Mesendoderm (in vitro differentiated cells): ENCODE data around the gene COL18A1.
"Not testable (repeated sequence)": the region's sequence is repeated elsewhere in the genome, so short reads cannot be mapped to it uniquely, and the experiment has no call there.

Experiments
- DNase-seq: peaks from one replicate; pipeline ENCODE4 v3.0.0; 2013
- H2AK5ac ChIP-seq: 2 replicates; pipeline ENCODE4 v1.6.1; 2013; ENCODE audit warnings: low read length, inconsistent platforms
- H2BK120ac ChIP-seq: 2 replicates; pipeline ENCODE4 v1.6.1; 2013; ENCODE audit warnings: low read depth, mild to moderate bottlenecking, low read length, moderate library complexity, mixed read lengths
- H2BK15ac ChIP-seq: replicated peaks from 2 replicates; pipeline ENCODE4 v1.6.1; 2013; ENCODE audit warnings: low read depth, mild to moderate bottlenecking, moderate library complexity
- H2BK5ac ChIP-seq: 2 replicates; pipeline ENCODE4 v1.6.1; 2013; ENCODE audit warnings: low read length, inconsistent platforms
- H3K18ac ChIP-seq: 2 replicates; pipeline ENCODE4 v1.6.1; 2013; ENCODE audit warnings: mild to moderate bottlenecking, low read length, mixed read lengths
- H3K23ac ChIP-seq: one replicate; pipeline ENCODE4 v1.6.1; 2013; ENCODE audit warnings: low read length
- H3K27ac ChIP-seq: 2 replicates; pipeline ENCODE4 v1.5.1; 2013; ENCODE audit warnings: low read depth, mild to moderate bottlenecking, inconsistent platforms, low read length, moderate library complexity
- H3K27me3 ChIP-seq: 2 replicates; pipeline ENCODE4 v1.6.1; 2013; ENCODE audit warnings: low read length, control low read depth, mild to moderate bottlenecking, inconsistent platforms; ENCODE audit not compliant: insufficient read depth, poor library complexity
- H3K36me3 ChIP-seq: 2 replicates; pipeline ENCODE4 v1.6.1; 2013; ENCODE audit warnings: low read length, inconsistent platforms; ENCODE audit not compliant: control insufficient read depth, insufficient read depth
- H3K4ac ChIP-seq: one replicate; pipeline ENCODE4 v1.6.1; 2013; ENCODE audit warnings: low read depth, mild to moderate bottlenecking, low read length, moderate library complexity
- H3K4me1 ChIP-seq: 2 replicates; pipeline ENCODE4 v1.6.1; 2013; ENCODE audit warnings: low read depth, low read length, inconsistent platforms; ENCODE audit not compliant: control insufficient read depth
- H3K4me2 ChIP-seq: 2 replicates; pipeline ENCODE4 v1.6.1; 2013; ENCODE audit warnings: low read length
- H3K4me3 ChIP-seq: 2 replicates; pipeline ENCODE4 v1.5.1; 2013; ENCODE audit warnings: mild to moderate bottlenecking, low read length
- H3K56ac ChIP-seq: one replicate; pipeline ENCODE4 v1.6.1; 2013; ENCODE audit warnings: low read length
- H3K79me1 ChIP-seq: 2 replicates; pipeline ENCODE4 v1.6.1; 2013; ENCODE audit warnings: low read length, inconsistent platforms
- H3K79me2 ChIP-seq: 2 replicates; pipeline ENCODE4 v1.6.1; 2013; ENCODE audit warnings: mild to moderate bottlenecking, low read length; ENCODE audit not compliant: control insufficient read depth, insufficient read depth
- H3K9ac ChIP-seq: 2 replicates; pipeline ENCODE4 v1.6.1; 2013; ENCODE audit warnings: low read length, inconsistent platforms
- H4K5ac ChIP-seq: one replicate; pipeline ENCODE4 v1.6.1; 2013; ENCODE audit warnings: low read length
- H4K8ac ChIP-seq: one replicate; pipeline ENCODE4 v1.6.1; 2013; ENCODE audit warnings: low read depth, mild to moderate bottlenecking, control low read depth, low read length, moderate library complexity
- WGBS: extraction: QIAGEN DNeasy Blood & Tissue Kit; methylation state at CpG from one replicate; pipeline ENCODE4 v1.1.7; 2013; ENCODE audit warnings: low lambda C conversion rate, missing lambda C conversion rate; ENCODE audit not compliant: insufficient coverage; ENCODE audit errors: extremely low coverage; 5-methylcytosine and 5-hydroxymethylcytosine counted together

The COL18A1 gene

GRCh38 chr21:45434645-45435217 is 29.8 kb downstream of the COL18A1 start:
- H2BK5ac ChIP-seq, result no peak overlapping the region

GRCh38 chr21:45435405-45435981 is 30.5 kb downstream of the COL18A1 start:
- Histone ChIP-seq H2BK120ac (no peak overlapping the region), H3K4me3 (no peak overlapping the region), H3K27me3 (no peaks in the 10 kb centered on the region), H2AK5ac (no peak overlapping the region), H3K36me3 (no peaks in the 10 kb centered on the region), H3K4me1 (no peaks in the 10 kb centered on the region), H4K8ac (no peak overlapping the region), H4K5ac (no peak overlapping the region), H3K56ac (no peak overlapping the region), H3K23ac (no peak overlapping the region), H3K27ac (no peak overlapping the region), H3K4ac (no peak overlapping the region), H2BK5ac (no peak overlapping the region), H2BK15ac (no peak overlapping the region), H3K4me2 (no peak overlapping the region), H3K9ac (no peak overlapping the region), H3K79me2 (peaks cover 67% of the 10 kb centered on the region), H3K79me1 (peaks cover 9% of the 10 kb centered on the region), H3K18ac (no peak overlapping the region)
- WGBS, result no CpG with 5 or more reads among the region's 15 CpGs
- DNase-seq, result no peak

More at GRCh38 chr21:45434645-45435217, 29.8 kb downstream of the COL18A1 start:
- no peak overlapping the region for H3K4me3 ChIP-seq
- H3K79me2 ChIP-seq, result peaks cover 67% of the 10 kb centered on the region
- no peak overlapping the region for H3K23ac ChIP-seq
- no peak overlapping the region for H2BK120ac ChIP-seq
- H4K8ac ChIP-seq, result no peak overlapping the region
- no peak overlapping the region for H3K27ac ChIP-seq
- H3K4me1 ChIP-seq, result peaks cover 4% of the 10 kb centered on the region
- H3K18ac ChIP-seq, result no peak overlapping the region
- no peak overlapping the region for H2AK5ac ChIP-seq
- H3K4me2 ChIP-seq, result no peak overlapping the region
- H3K4ac ChIP-seq, result no peak overlapping the region
- H3K27me3 ChIP-seq, result no peaks in the 10 kb centered on the region
- H4K5ac ChIP-seq, result no peak overlapping the region
- no peak overlapping the region for H2BK15ac ChIP-seq
- no peak for DNase-seq
- no peaks in the 10 kb centered on the region for H3K36me3 ChIP-seq
- H3K9ac ChIP-seq, result no peak overlapping the region
- no CpG with 5 or more reads among the region's 17 CpGs for WGBS
- no peak overlapping the region for H3K56ac ChIP-seq
- H3K79me1 ChIP-seq, result peaks cover 8% of the 10 kb centered on the region

GRCh38 chr21:45436351-45437065 is 31.5 kb downstream of the COL18A1 start:
- Histone ChIP-seq H2BK15ac (no peak overlapping the region), H3K4me2 (no peak overlapping the region), H2BK120ac (no peak overlapping the region), H3K18ac (no peak overlapping the region), H3K4me3 (no peak overlapping the region), H3K4ac (no peak overlapping the region), H3K9ac (no peak overlapping the region), H3K4me1 (no peaks in the 10 kb centered on the region), H4K5ac (no peak overlapping the region), H3K56ac (no peak overlapping the region), H3K79me2 (peaks cover 71% of the 10 kb centered on the region), H3K27ac (no peak overlapping the region), H2BK5ac (no peak overlapping the region), H2AK5ac (no peak overlapping the region), H3K27me3 (no peaks in the 10 kb centered on the region), H3K23ac (peak overlapping the region; percentile 17), H3K79me1 (peaks cover 15% of the 10 kb centered on the region), H4K8ac (no peak overlapping the region), H3K36me3 (no peaks in the 10 kb centered on the region)
- no peak for DNase-seq
- no CpG with 5 or more reads among the region's 18 CpGs for WGBS

GRCh38 chr21:45437844-45438243 is 32.9 kb downstream of the COL18A1 start:
- DNase-seq, H3K4ac ChIP-seq, H2BK5ac ChIP-seq, H3K18ac ChIP-seq, H4K5ac ChIP-seq, H3K23ac ChIP-seq, H3K4me1 ChIP-seq, H3K4me2 ChIP-seq, H2BK120ac ChIP-seq, H3K4me3 ChIP-seq, H2AK5ac ChIP-seq, H3K27ac ChIP-seq, H3K56ac ChIP-seq, H3K27me3 ChIP-seq, H4K8ac ChIP-seq, H3K36me3 ChIP-seq, H2BK15ac ChIP-seq, H3K9ac ChIP-seq: not testable (repeated sequence)
- Histone ChIP-seq H3K79me2 (peaks cover 67% of the 10 kb centered on the region), H3K79me1 (peaks cover 19% of the 10 kb centered on the region)

- H2BK15ac ChIP-seq, result no peak overlapping the region
- H3K56ac ChIP-seq, result no peak overlapping the region
- H3K79me2 ChIP-seq, result peaks cover 65% of the 10 kb centered on the region
- peaks cover 19% of the 10 kb centered on the region for H3K79me1 ChIP-seq
- H4K5ac ChIP-seq, result no peak overlapping the region
- no peak overlapping the region for H2AK5ac ChIP-seq
- H3K27me3 ChIP-seq, result no peaks in the 10 kb centered on the region
- no peak overlapping the region for H3K4ac ChIP-seq
- H2BK120ac ChIP-seq, result no peak overlapping the region
- no peaks in the 10 kb centered on the region for H3K4me1 ChIP-seq
- no CpG with 5 or more reads among the region's 26 CpGs for WGBS
- no peak overlapping the region for H2BK5ac ChIP-seq
- H3K36me3 ChIP-seq, result no peaks in the 10 kb centered on the region
- H3K4me2 ChIP-seq, result no peak overlapping the region
- H3K4me3 ChIP-seq, result no peak overlapping the region
- H3K23ac ChIP-seq, result no peak overlapping the region
- no peak overlapping the region for H4K8ac ChIP-seq
- H3K27ac ChIP-seq, result no peak overlapping the region
- DNase-seq, result no peak
- H3K9ac ChIP-seq, result no peak overlapping the region
- no peak overlapping the region for H3K18ac ChIP-seq
Observed at GRCh38 chr21:45438391-45439145, 33.6 kb downstream of the COL18A1 start.
